ENCODE results near the gene CENPB.

DNA sequence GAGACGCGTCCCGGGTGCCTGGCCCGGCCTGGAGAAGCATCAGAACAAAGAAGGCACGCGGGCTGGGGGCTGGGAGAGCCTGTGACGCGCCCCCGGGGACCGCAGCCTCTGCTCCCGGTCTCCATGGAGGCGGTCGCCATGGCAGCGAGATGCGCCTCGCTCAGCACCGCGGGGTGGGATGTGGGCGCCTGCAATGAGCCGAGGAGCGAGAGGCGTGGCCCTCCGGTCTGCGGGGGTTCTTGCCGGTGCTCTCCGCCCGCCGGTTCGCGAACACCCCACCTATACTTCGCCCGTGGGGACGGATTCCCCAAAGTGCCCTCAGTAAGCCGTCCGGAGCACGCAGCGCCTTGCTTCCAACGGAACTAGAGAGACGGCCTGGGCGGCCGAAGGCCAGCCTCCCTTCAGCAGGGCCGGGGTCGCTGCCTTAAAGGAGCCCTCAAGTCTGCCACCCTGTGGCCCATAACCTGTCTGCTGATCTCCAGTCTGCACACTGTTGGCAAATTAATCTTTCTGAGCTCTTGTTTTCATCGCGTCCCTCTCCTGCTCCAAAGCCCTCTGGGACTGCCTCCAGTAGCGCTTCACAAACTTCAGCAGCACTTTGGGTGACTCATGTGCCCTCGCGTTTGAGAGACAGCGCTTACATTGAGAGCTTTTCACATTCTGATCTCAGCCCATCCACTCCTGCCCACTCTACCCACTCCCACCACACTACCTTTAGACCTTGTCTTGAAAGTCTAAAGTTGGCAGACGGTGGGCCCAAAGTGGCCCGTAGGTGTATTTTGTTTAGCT is 18.0 kb downstream of the CENPB start:
- TF ChIP-seq POLR2A (IDR thresholded peaks at IDR 0.05; ENCODE audit: low read length): no peak
- no peak for TF ChIP-seq GATA1 (IDR thresholded peaks at IDR 0.05; ENCODE audit: low read depth, low read length)

Measured in erythroblast (primary cell).